GM19463 (cell line): Measurements from ENCODE around the gene CCDC13.
A peak's percentile ranks its signal among the peaks of the same experiment; 100 is the strongest.
"Not testable (repeated sequence)": the region's sequence is repeated elsewhere in the genome, so short reads cannot be mapped to it uniquely, and the experiment has no call there.

Source experiments
- ATAC-seq: cut with Tn5 transposase; IDR thresholded peaks from one replicate; pipeline ENCODE4 v1.9.1; 2021; ENCODE audit warnings: mild to moderate bottlenecking, moderate library complexity; ENCODE audit not compliant: unreplicated experiment

The CCDC13 gene

GRCh38 chr3:42772670-42773408 is at the start of gene CCDC13:
TSS of gene CCDC13 (minus strand) at chr3:42773253. CDS start at chr3:42758345, 14,908 bp downstream.
- ATAC-seq = peak; percentile 98

GRCh38 chr3:42822828-42823227 is 49.8 kb upstream of the CCDC13 start:
- no peak for ATAC-seq

- ATAC-seq = no peak
These were observed 47.6 kb upstream of the CCDC13 start for GRCh38 chr3:42820746-42821051.

GRCh38 chr3:42819351-42819965 is 46.4 kb upstream of the CCDC13 start:
- ATAC-seq = no peak

GRCh38 chr3:42815826-42816225 is 42.8 kb upstream of the CCDC13 start:
- ATAC-seq = no peak

GRCh38 chr3:42814914-42815507 is 42.0 kb upstream of the CCDC13 start:
- no peak for ATAC-seq

- no peak for ATAC-seq
These were observed 41.2 kb upstream of the CCDC13 start for GRCh38 chr3:42814246-42814645.

- not testable (repeated sequence) for ATAC-seq
These were observed 38.2 kb upstream of the CCDC13 start for GRCh38 chr3:42811118-42811883.

GRCh38 chr3:42810706-42811105 is 37.7 kb upstream of the CCDC13 start:
- not testable (repeated sequence) for ATAC-seq

- no peak for ATAC-seq
These were observed 36.1 kb upstream of the CCDC13 start, which contains the start of gene ACKR2 for GRCh38 chr3:42809202-42809601. TSS of gene ACKR2 (plus strand) at chr3:42809445. CDS start at chr3:42864503, 55,058 bp downstream.

GRCh38 chr3:42807929-42808328 is 34.9 kb upstream of the CCDC13 start:
- ATAC-seq = no peak

- no peak for ATAC-seq
These were observed 32.2 kb upstream of the CCDC13 start for GRCh38 chr3:42805141-42805821.

- peak; percentile 7 for ATAC-seq
These were observed 31.7 kb upstream of the CCDC13 start for GRCh38 chr3:42804831-42805132.

GRCh38 chr3:42804106-42804830 is 31.2 kb upstream of the CCDC13 start, which contains the start of gene HIGD1A:
TSS of gene HIGD1A (minus strand) at chr3:42804490. CDS start at chr3:42794253, 10,237 bp downstream.
- peak; percentile 100 for ATAC-seq

- ATAC-seq = peak; percentile 10
These were observed 30.5 kb upstream of the CCDC13 start for GRCh38 chr3:42803414-42804105.

GRCh38 chr3:42802876-42803413 is 29.9 kb upstream of the CCDC13 start:
- no peak for ATAC-seq

- ATAC-seq = no peak
These were observed 28.7 kb upstream of the CCDC13 start for GRCh38 chr3:42801784-42802183.

GRCh38 chr3:42801048-42801620 is 28.1 kb upstream of the CCDC13 start:
- ATAC-seq = no peak

- no peak for ATAC-seq
These were observed 27.2 kb upstream of the CCDC13 start for GRCh38 chr3:42800251-42800650.
